Effector memory CD4-positive, alpha-beta T cell (primary cell): ENCODE measurements around the gene GLDC.

ENCODE experiments used
- DNase-seq, 3 donors: peaks; one replicate each; pipeline ENCODE4 v3.0.0-alpha.2; 2020
- H3K27ac ChIP-seq: 2 replicates; pipeline ENCODE4 v1.7.0; 2013; ENCODE audit warnings: mild to moderate bottlenecking, low read length, moderate library complexity; ENCODE audit not compliant: insufficient read depth, poor library complexity, severe bottlenecking
- H3K27me3 ChIP-seq: replicated peaks from 2 replicates; pipeline ENCODE4 v1.7.0; 2013; ENCODE audit warnings: mild to moderate bottlenecking, low read length; ENCODE audit not compliant: insufficient read depth, control insufficient read depth, poor library complexity, severe bottlenecking
- H3K36me3 ChIP-seq: 2 replicates; pipeline ENCODE4 v1.7.0; 2013; ENCODE audit warnings: mild to moderate bottlenecking, low read length, moderate library complexity; ENCODE audit not compliant: control insufficient read depth, insufficient read depth
- H3K4me1 ChIP-seq: 2 replicates; pipeline ENCODE4 v1.7.0; 2013; ENCODE audit warnings: low read length, mild to moderate bottlenecking; ENCODE audit not compliant: control insufficient read depth, insufficient read depth, poor library complexity, severe bottlenecking
- H3K4me3 ChIP-seq: 2 replicates; pipeline ENCODE4 v1.7.0; 2013; ENCODE audit warnings: low read length, low read depth, mild to moderate bottlenecking; ENCODE audit not compliant: insufficient read depth, poor library complexity, severe bottlenecking
- H3K9me3 ChIP-seq: 2 replicates; pipeline ENCODE4 v1.7.0; 2013; ENCODE audit warnings: mild to moderate bottlenecking, low read length, moderate library complexity; ENCODE audit not compliant: control insufficient read depth

GLDC gene

DNA sequence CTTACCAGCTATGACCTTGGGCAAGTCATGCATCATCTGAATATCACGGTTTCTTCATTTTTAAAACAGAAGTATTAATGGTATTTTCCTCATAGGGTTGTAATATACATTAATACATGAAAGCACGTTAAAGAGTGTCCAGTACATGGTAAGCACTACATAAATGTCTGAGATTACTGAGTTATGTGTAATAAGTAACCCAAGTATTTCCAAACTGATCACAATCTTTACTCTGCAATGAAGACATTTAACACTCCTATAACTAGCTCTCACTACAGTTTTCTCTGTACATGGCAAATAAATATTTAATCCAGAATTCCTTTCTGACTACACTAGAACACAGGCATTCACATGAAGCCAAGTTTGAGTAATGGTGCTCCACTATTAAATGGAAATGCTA, 4.0 kb downstream of the GLDC start:
- DNase-seq, result no peak
- Histone ChIP-seq H3K4me3 (no peak overlapping the region), H3K4me1 (peaks cover 14% of the 10 kb centered on the region), H3K9me3 (no peaks in the 10 kb centered on the region), H3K27ac (no peak overlapping the region), H3K36me3 (no peaks in the 10 kb centered on the region), H3K27me3 (peaks cover 35% of the 10 kb centered on the region)

DNA sequence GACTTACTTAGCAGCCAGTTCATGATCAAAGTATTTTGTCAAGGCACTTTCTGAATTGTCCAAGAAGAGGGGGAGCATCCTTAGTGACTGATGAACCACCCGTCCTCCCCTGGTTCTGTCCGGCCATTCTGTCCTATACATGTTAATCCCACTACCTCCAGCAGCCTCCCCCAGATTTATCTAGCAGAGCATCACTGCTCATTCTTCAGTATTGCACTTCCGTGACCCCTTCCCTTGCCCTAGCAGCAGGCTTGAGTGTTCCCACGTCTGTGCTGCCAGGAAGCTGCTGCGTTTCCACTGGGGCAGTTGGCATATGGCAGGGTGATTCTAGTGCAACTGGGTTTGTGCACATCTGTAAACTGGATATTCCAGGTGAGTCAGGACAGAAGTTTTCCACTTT, 4.5 kb downstream of the GLDC start:
- Histone ChIP-seq H3K27me3 (peaks cover 33% of the 10 kb centered on the region), H3K4me3 (no peak overlapping the region), H3K4me1 (peaks cover 11% of the 10 kb centered on the region), H3K9me3 (no peaks in the 10 kb centered on the region), H3K36me3 (no peaks in the 10 kb centered on the region), H3K27ac (no peak overlapping the region)
- no peak for DNase-seq

DNA sequence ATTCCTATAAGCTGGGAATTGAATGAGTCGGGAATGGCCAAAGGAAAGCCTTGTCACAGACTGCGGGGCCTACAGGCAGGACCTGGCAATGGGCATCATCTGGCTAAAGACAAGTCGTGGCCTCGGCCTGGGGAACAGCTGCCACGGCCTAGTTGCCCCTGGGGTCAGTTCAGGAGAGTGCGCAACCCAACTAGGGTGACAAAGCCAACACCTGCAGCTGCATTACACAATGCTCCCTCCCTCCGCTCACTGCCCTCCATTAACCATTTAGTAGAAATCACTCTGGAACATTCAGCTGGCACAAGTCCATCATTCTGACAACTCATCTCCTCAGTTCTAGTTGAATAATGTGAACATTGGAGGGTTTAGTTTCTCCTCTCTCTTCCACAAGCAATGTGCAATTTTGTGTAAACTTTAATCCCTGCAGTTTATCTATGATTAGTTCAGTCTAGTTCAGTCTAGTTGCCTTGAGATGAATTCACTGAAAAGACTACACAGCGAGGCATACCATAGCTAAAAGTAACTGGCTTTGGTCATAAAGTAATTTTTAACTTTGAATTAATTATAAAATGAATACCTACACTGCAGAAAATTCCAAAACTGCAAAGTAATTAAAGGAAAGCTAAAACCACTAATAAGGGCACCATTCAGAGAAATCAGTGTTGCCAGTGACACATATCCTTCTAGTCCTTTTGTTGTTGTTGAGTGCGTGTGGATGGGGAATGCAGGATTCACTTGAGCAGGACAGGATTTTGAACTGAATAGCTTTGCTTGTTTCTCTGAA, 5.1 kb downstream of the GLDC start:
- no peak overlapping the region for H3K4me3 ChIP-seq
- peaks cover 11% of the 10 kb centered on the region for H3K4me1 ChIP-seq
- no peak for DNase-seq

DNA sequence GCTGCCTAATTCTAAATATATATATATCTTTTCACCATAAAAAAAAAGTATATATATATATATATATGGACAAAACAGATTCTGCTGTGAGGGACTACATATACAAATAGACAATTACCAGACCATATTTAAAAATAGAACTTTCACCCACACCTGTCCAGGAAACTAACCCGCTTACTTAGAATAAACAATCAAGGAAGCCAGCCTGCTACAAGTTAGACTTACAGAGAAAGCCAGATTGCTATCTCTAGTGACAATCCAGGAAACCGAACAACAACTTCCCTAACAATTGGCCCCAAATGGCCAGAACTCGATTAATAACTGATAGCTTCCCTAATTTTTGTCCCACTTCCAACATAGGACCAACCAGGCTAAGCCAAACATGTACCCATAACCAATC, 5.9 kb downstream of the GLDC start:
- H3K27me3 ChIP-seq, result peaks cover 21% of the 10 kb centered on the region
- no peaks in the 10 kb centered on the region for H3K9me3 ChIP-seq
- no peak for DNase-seq
- no peak overlapping the region for H3K4me3 ChIP-seq
- H3K27ac ChIP-seq, result no peak overlapping the region
- peaks cover 7% of the 10 kb centered on the region for H3K4me1 ChIP-seq
- no peaks in the 10 kb centered on the region for H3K36me3 ChIP-seq

More for the DNA sequence above, 5.1 kb downstream of the GLDC start:
- Histone ChIP-seq H3K9me3 (no peaks in the 10 kb centered on the region), H3K27me3 (peaks cover 27% of the 10 kb centered on the region), H3K36me3 (no peaks in the 10 kb centered on the region), H3K27ac (no peak overlapping the region)

GRCh38 chr9:6634444-6634843, 11.1 kb downstream of the GLDC start:
- no peak overlapping the region for H3K4me3 ChIP-seq
- H3K4me1 ChIP-seq, result no peaks in the 10 kb centered on the region
- no peak overlapping the region for H3K27ac ChIP-seq
- no peak for DNase-seq
- H3K27me3 ChIP-seq, result no peaks in the 10 kb centered on the region
- no peaks in the 10 kb centered on the region for H3K36me3 ChIP-seq
- H3K9me3 ChIP-seq, result no peaks in the 10 kb centered on the region

GRCh38 chr9:6633378-6633777, 12.2 kb downstream of the GLDC start:
- no peak for DNase-seq
- H3K27me3 ChIP-seq, result no peaks in the 10 kb centered on the region
- H3K4me3 ChIP-seq, result no peak overlapping the region
- no peaks in the 10 kb centered on the region for H3K4me1 ChIP-seq
- H3K9me3 ChIP-seq, result no peaks in the 10 kb centered on the region
- no peaks in the 10 kb centered on the region for H3K36me3 ChIP-seq
- no peak overlapping the region for H3K27ac ChIP-seq

DNA sequence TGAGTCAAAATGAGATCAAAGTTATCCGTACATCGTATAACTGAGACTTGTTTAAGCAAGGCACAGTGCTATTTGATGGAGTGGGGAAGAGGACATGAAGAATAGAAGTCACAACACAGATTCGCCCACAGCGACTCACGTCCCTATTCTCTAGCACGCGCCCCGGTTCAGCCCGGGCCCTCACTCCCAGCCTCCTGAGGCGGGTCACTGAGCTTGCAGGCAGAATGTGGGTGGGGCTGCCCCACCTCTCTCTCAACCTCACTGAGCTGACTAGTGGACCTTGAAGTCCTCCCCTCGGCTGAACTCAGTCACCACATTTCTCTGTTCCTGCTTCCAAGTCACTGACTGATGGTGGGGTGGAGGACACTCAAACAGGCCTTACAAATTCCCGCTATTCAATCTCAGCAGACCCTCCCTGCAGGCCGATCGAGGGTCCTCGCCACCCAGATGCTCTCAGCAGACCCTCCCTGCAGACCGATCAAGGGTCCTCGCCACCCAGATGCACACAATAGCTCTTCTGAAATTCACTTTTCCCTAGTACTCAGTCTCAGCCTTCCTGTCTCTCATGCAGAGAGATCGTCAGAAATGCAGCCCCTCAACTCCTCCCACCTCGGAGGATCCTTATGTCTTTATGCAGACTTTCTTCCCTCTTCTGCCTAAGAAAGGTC, 12.9 kb downstream of the GLDC start:
- H3K27ac ChIP-seq, result no peak overlapping the region
- H3K36me3 ChIP-seq, result no peaks in the 10 kb centered on the region
- no peaks in the 10 kb centered on the region for H3K9me3 ChIP-seq
- H3K4me3 ChIP-seq, result no peak overlapping the region
- H3K4me1 ChIP-seq, result no peaks in the 10 kb centered on the region
- H3K27me3 ChIP-seq, result no peaks in the 10 kb centered on the region
- DNase-seq, result no peak

DNA sequence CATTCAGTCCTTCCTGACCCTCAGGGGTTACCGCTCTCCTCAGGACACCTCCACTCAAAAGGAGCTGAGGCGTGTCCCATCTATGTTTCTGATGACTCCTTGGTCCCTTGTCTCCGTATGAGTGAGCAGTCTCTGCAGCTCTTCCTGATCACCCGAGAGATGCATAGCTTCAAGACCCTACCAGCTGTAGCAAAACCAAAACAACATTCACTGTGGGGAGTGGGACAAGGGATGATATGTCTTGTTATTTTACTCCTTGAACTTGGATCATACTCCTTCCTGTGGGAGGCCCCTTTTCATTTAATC, 14.4 kb downstream of the GLDC start:
- Histone ChIP-seq H3K4me3 (no peak overlapping the region), H3K27me3 (peaks cover 4% of the 10 kb centered on the region), H3K4me1 (no peaks in the 10 kb centered on the region), H3K9me3 (no peaks in the 10 kb centered on the region), H3K36me3 (no peaks in the 10 kb centered on the region), H3K27ac (no peak overlapping the region)
- no peak for DNase-seq

GRCh38 chr9:6630502-6631206, 14.9 kb downstream of the GLDC start:
- Histone ChIP-seq H3K36me3 (no peaks in the 10 kb centered on the region), H3K27ac (no peak overlapping the region), H3K4me1 (no peaks in the 10 kb centered on the region), H3K27me3 (peaks cover 7% of the 10 kb centered on the region), H3K9me3 (no peaks in the 10 kb centered on the region), H3K4me3 (no peak overlapping the region)
- no peak for DNase-seq

- no peak for DNase-seq
- no peaks in the 10 kb centered on the region for H3K4me1 ChIP-seq
Observed at GRCh38 chr9:6628704-6629103, 16.8 kb downstream of the GLDC start.

More at GRCh38 chr9:6628704-6629103, 16.8 kb downstream of the GLDC start:
- H3K27me3 ChIP-seq, result peaks cover 10% of the 10 kb centered on the region
- no peak overlapping the region for H3K4me3 ChIP-seq
- no peaks in the 10 kb centered on the region for H3K36me3 ChIP-seq
- H3K9me3 ChIP-seq, result no peaks in the 10 kb centered on the region
- no peak overlapping the region for H3K27ac ChIP-seq
